K562 (cell line): ENCODE results near the gene IL20. TPM values are rescaled to one million over a fixed set of nuclear protein-coding genes. Genes with fewer than 3 reads are reported as not detected.

Source experiments
- ATAC-seq: fragments of 200-7000 bp; cut with Tn5 transposase; 3 replicates; pipeline ENCODE4 v1.9.1; 2020; ENCODE audit warnings: moderate library complexity
- BruUV-seq: library from RNA; stranded (reverse); fragments of 400-500 nt; replicated peaks from 2 replicates; lab custom pipeline; 2021; lab: Mats Ljungman, UMichigan
- CTCF ChIA-PET: fragments of 300-600 bp; formaldehyde crosslinking; extraction: SDS; loops from one replicate; lab custom pipeline; 2021; ENCODE audit warnings: low intra/inter-chr PET ratio; lab: Yijun Ruan, JAX
- POLR2A ChIA-PET: fragments of 300-600, 350-650 bp; sonication (Branson Sonifier 250); formaldehyde crosslinking; extraction: SDS; loops from one replicate; lab custom pipeline; 2021; ENCODE audit warnings: antibody characterized with exemption, inconsistent platforms; lab: Yijun Ruan, JAX
- DNase-seq, 4 experiments: peaks; one replicate each; pipeline versions ENCODE4 v3.0.0 to v3.0.0-alpha.2; 2011 to 2018; ENCODE audit warnings: low spot score in 3 of 4, mixed read lengths in 3 of 4; ENCODE audit errors: extremely low read depth in 1 of 4
- FAIRE-seq: peaks from 2 replicates; lab custom pipeline; 2011; peaks lifted over from hg19 to GRCh38; lab: Jason Lieb, UNC
- H2AFZ ChIP-seq: 2 replicates; pipeline ENCODE4 v1.6.0; 2011; ENCODE audit warnings: low read depth, low read length, control low read depth, inconsistent platforms
- H3K27ac ChIP-seq: fragments of 200-600 bp; 3 replicates; pipeline ENCODE4 v1.8.0; 2011; ENCODE audit warnings: low read depth, mild to moderate bottlenecking, control low read depth, inconsistent platforms, low read length, moderate library complexity, mixed read lengths; ENCODE audit errors: extremely low read depth
- H3K27me3 ChIP-seq, 2 experiments: fragments of 300-600 bp in 1 of 2; 2 replicates in 1 of 2; 3 replicates in 1 of 2; pipeline versions ENCODE4 v1.6.0 to v1.8.0; 2011; ENCODE audit warnings: inconsistent platforms in 2 of 2, low read length in 2 of 2, mild to moderate bottlenecking in 1 of 2, mixed read lengths in 1 of 2, moderate library complexity in 1 of 2; ENCODE audit not compliant: control insufficient read depth in 2 of 2, insufficient read depth in 2 of 2
- H3K36me3 ChIP-seq: fragments of 300-600 bp; 3 replicates; pipeline ENCODE4 v1.8.0; 2011; ENCODE audit warnings: mild to moderate bottlenecking, low read length, inconsistent platforms; ENCODE audit not compliant: control insufficient read depth, insufficient read depth
- H3K4me1 ChIP-seq, 2 experiments: fragments of 200-600 bp in 1 of 2; replicated peaks in 1 of 2; 2 replicates in 1 of 2; 3 replicates in 1 of 2; pipeline versions ENCODE4 v1.5.1 to v1.8.0; 2011; ENCODE audit warnings: inconsistent platforms in 2 of 2, low read length in 2 of 2, mild to moderate bottlenecking in 1 of 2, mixed read lengths in 1 of 2, moderate library complexity in 1 of 2; ENCODE audit not compliant: control insufficient read depth in 2 of 2, insufficient read depth in 2 of 2
- H3K4me2 ChIP-seq: 2 replicates; pipeline ENCODE4 v1.6.1; 2011; ENCODE audit warnings: low read length, control low read depth, inconsistent platforms, mixed read lengths; ENCODE audit not compliant: insufficient read depth
- H3K4me3 ChIP-seq: fragments of 200-600 bp; sonication (generic), shearing (Covaris generic); 2 replicates; pipeline ENCODE4 v1.5.1; 2016; ENCODE audit warnings: control low read depth, inconsistent platforms
- H3K79me2 ChIP-seq: fragments of 200-600 bp; 3 replicates; pipeline ENCODE4 v1.8.0; 2011; ENCODE audit warnings: low read length, inconsistent platforms; ENCODE audit not compliant: control insufficient read depth, insufficient read depth
- H3K9ac ChIP-seq, 2 experiments: 2 replicates each; pipeline versions ENCODE4 v1.6.0 to v1.6.1; 2011; ENCODE audit warnings: low read depth in 2 of 2, low read length in 2 of 2, control low read depth in 1 of 2, inconsistent platforms in 1 of 2, mild to moderate bottlenecking in 1 of 2, mixed read lengths in 1 of 2; ENCODE audit not compliant: insufficient read depth in 1 of 2
- H3K9me1 ChIP-seq: one replicate; pipeline ENCODE4 v1.6.0; 2011; ENCODE audit warnings: inconsistent platforms, mild to moderate bottlenecking, low read length, moderate library complexity; ENCODE audit not compliant: control insufficient read depth, insufficient read depth
- H3K9me3 ChIP-seq: replicated peaks from 2 replicates; pipeline ENCODE4 v1.5.1; 2011; ENCODE audit warnings: low read depth, low read length, inconsistent platforms; ENCODE audit not compliant: control insufficient read depth, insufficient read depth
- H4K20me1 ChIP-seq: replicated peaks from 2 replicates; pipeline ENCODE4 v1.6.1; 2011; ENCODE audit warnings: low read length, inconsistent platforms, mixed read lengths; ENCODE audit not compliant: control insufficient read depth, insufficient read depth
- CBX1 ChIP-seq: sonication (generic); IDR thresholded peaks from 2 replicates; pipeline ENCODE4 v1.6.1; 2016; ENCODE audit warnings: antibody characterized with exemption, low read depth, mild to moderate bottlenecking
- E2F3 ChIP-seq: fragments of 250-450 bp; sonication (Bioruptor Pico); IDR thresholded peaks from 2 replicates; pipeline ENCODE4 v1.4.0; 2020; ENCODE audit warnings: mild to moderate bottlenecking
- ELF1 ChIP-seq: fragments of 200-800 bp; sonication (Bioruptor generic); IDR thresholded peaks from 2 replicates; pipeline ENCODE4 v1.6.1; 2016; ENCODE audit warnings: missing genetic modification characterization, missing compliant biosample characterization
- ERF ChIP-seq: fragments of 450-650 bp; formaldehyde crosslinking; IDR thresholded peaks from 2 replicates; pipeline ENCODE4 v1.4.0; 2020; ENCODE audit warnings: mild to moderate bottlenecking, mixed read lengths
- NFXL1 ChIP-seq: fragments of 450-650 bp; formaldehyde crosslinking; IDR thresholded peaks from 2 replicates; pipeline ENCODE4 v1.4.0; 2021; ENCODE audit warnings: mild to moderate bottlenecking
- OTX1 ChIP-seq: fragments of 450-650 bp; formaldehyde crosslinking; IDR thresholded peaks from 2 replicates; pipeline ENCODE4 v1.4.0; 2022; ENCODE audit warnings: mild to moderate bottlenecking
- PCBP2 ChIP-seq: fragments of 200-400 bp; formaldehyde crosslinking; IDR thresholded peaks from 2 replicates; pipeline ENCODE4 v1.6.1; 2018; ENCODE audit warnings: low read length, low read depth, mild to moderate bottlenecking, moderate library complexity; ENCODE audit not compliant: poor library complexity, severe bottlenecking
- RHOXF2B ChIP-seq: fragments of 250-450 bp; sonication (Bioruptor Pico); conservative IDR thresholded peaks from 2 replicates; pipeline ENCODE4 v1.5.1; 2021
- TCFL5 ChIP-seq: fragments of 250-450 bp; sonication (Bioruptor Pico); conservative IDR thresholded peaks from 2 replicates; pipeline ENCODE4 v1.6.1; 2021; ENCODE audit warnings: mild to moderate bottlenecking, moderate library complexity, matching md5 sums
- TEAD1 ChIP-seq, 2 experiments: fragments of 450-650 bp in 1 of 2; sonication (generic) in 1 of 2; formaldehyde crosslinking; IDR thresholded peaks; 2 replicates each; pipeline versions ENCODE4 v1.4.0 to v1.8.0; 2020 to 2022; ENCODE audit warnings: mild to moderate bottlenecking in 2 of 2, missing genetic modification reagents in 1 of 2
- ZNF57 ChIP-seq: fragments of 450-650 bp; formaldehyde crosslinking; IDR thresholded peaks from 2 replicates; pipeline ENCODE4 v1.4.0; 2020; ENCODE audit warnings: mild to moderate bottlenecking, moderate library complexity
- ZSCAN29 ChIP-seq: fragments of 450-650 bp; IDR thresholded peaks from 2 replicates; pipeline ENCODE4 v1.6.1; 2017
- WGBS: fragments of 100-300 bp; shearing (Covaris generic); methylation state at CpG from one replicate; pipeline ENCODE4 v1.1.6; 2016; ENCODE audit warnings: low coverage, mixed read lengths; ENCODE audit not compliant: insufficient coverage; ENCODE audit errors: missing lambda C conversion rate; 5-methylcytosine and 5-hydroxymethylcytosine counted together
- in situ Hi-C: fragments of 300-500 bp; cut with MboI; formaldehyde crosslinking; loops from 4 replicates; pipeline ENCODE4 v1.15.0; 2018; ENCODE audit warnings: inconsistent platforms, mixed read lengths
- intact Hi-C: fragments of 100-400 bp; cut with micrococcal nuclease; formaldehyde crosslinking; loops from 2 replicates; pipeline ENCODE4 v1.14.2; 2022
- polyA plus RNA-seq, 8 experiments: library from polyadenylated mRNA; depleted of rRNA in 4 of 8; stranded (reverse) in 5 of 8; unstranded in 3 of 8; fragments of >200 nt; fragmentation: Nextera tagmentation in 2 of 8; fragmentation: Illumina TruSeq in 1 of 8; extraction: Ambion mirVana in 2 of 8; extraction: Trizol in 1 of 8; gene quantifications; 2 replicates each; pipeline versions ENCODE4 v1.2.1 to v1.2.3, GENCODE V29; 2011 to 2014; ENCODE audit warnings: inconsistent platforms in 1 of 8, missing spikeins in 1 of 8
- total RNA-seq, 7 experiments: library from RNA; depleted of rRNA in 6 of 7; stranded (reverse); fragments of >200 nt in 6 of 7; fragmentation: Illumina TruSeq in 2 of 7; extraction: Trizol in 2 of 7; gene quantifications; 2 replicates each; pipeline versions ENCODE4 v1.2.1 to v1.2.3, GENCODE V29; 2011 to 2021; ENCODE audit warnings: low replicate concordance in 1 of 7
- TF ChIP-seq, protein P1 (sequence below): fragments of 450-650 bp; IDR thresholded peaks from 2 replicates; pipeline ENCODE4 v1.6.1; 2016; ENCODE audit warnings: missing biosample characterization, missing genetic modification characterization
- TF ChIP-seq, protein P2 (sequence below), 2 experiments: fragments of 450-650 bp in 1 of 2; sonication (generic) in 1 of 2; formaldehyde crosslinking in 1 of 2; IDR thresholded peaks; 2 replicates each; pipeline versions ENCODE4 v1.7.1 to v1.9.0; 2016 to 2022; ENCODE audit warnings: inconsistent platforms in 1 of 2, mild to moderate bottlenecking in 1 of 2, missing genetic modification reagents in 1 of 2

Gene IL20
- total and polyA plus RNA-seq, 9 of the 15 experiments (the other 6 are each of a cell fraction or from before 2014, with no cell fraction given), result not detected

DNA sequence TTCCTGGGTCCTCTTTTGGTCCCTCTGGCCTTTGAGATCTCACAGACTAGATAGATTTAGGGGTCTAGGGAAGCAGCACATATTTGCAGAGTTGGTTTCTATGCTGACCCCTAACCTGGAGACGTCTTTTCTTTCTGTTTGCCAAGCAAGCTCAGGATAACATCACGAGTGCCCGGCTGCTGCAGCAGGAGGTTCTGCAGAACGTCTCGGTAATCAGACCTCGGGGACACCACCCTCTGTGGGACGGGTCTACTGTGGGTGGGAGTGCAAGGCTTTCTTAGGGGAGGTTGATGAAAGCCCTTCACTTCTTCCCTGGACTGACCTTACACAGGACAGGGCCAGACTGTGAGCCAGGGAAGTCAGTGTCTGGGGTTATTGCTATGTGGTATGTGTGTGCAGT lies 34.7 kb downstream of the IL20 start:
- Histone ChIP-seq H2AFZ (no peak overlapping the region), H3K9ac (no peak overlapping the region; a peak in 1 of 4 replicates), H4K20me1 (no peaks in the 10 kb centered on the region), H3K27me3 (peaks cover 34 to 73% of the 10 kb centered on the region in 2 experiments), H3K4me3 (no peak overlapping the region), H3K27ac (no peak overlapping the region), H3K79me2 (no peaks in the 10 kb centered on the region), H3K9me1 (no peaks in the 10 kb centered on the region), H3K4me2 (no peak overlapping the region), H3K36me3 (no peaks in the 10 kb centered on the region), H3K9me3 (no peaks in the 10 kb centered on the region), H3K4me1 (no peaks in the 10 kb centered on the region; a peak in 1 of 5 replicates)
- in situ Hi-C loops (loop anchor here (25.0 kb wide), 1 partner anchor 288 kb away; the partner anchor contains the start of gene EIF2D), intact Hi-C loops (no loop called here)
- DNase-seq (no peak), ATAC-seq (no peak; the same call in 2 of the 3 replicates), FAIRE-seq (no peak)
- 0% methylated on average over 7 of the region's 7 CpGs for WGBS
- no TSS peak for BruUV-seq
- POLR2A ChIA-PET, result interaction anchor here (0.7 to 1.2 kb wide), 3 partner anchors 14 to 620 kb away, joined by 3 to 5 read pairs (median 3); no protein-coding TSS in a partner anchor
- CTCF ChIA-PET, result no interaction called here
- TF ChIP-seq E2F3 (CRISPR knock-in tag), result no peak
- TF ChIP-seq PCBP2, result no peak
- TF ChIP-seq ELF1, result no peak
- TF ChIP-seq OTX1 (CRISPR knock-in tag), result no peak
- no peak for TF ChIP-seq ZSCAN29
- TF ChIP-seq NFXL1 (CRISPR knock-in tag), result no peak
- no peak for TF ChIP-seq TCFL5 (CRISPR knock-in tag)
- TF ChIP-seq RHOXF2B (CRISPR knock-in tag), result no peak
- TF ChIP-seq, protein P1, sequence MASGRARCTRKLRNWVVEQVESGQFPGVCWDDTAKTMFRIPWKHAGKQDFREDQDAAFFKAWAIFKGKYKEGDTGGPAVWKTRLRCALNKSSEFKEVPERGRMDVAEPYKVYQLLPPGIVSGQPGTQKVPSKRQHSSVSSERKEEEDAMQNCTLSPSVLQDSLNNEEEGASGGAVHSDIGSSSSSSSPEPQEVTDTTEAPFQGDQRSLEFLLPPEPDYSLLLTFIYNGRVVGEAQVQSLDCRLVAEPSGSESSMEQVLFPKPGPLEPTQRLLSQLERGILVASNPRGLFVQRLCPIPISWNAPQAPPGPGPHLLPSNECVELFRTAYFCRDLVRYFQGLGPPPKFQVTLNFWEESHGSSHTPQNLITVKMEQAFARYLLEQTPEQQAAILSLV (tag), result no peak
- TF ChIP-seq ERF (CRISPR knock-in tag), result no peak
- no peak for TF ChIP-seq CBX1
- no peak for TF ChIP-seq ZNF57 (CRISPR knock-in tag)
- TF ChIP-seq TEAD1 (CRISPR knock-in tag; IDR thresholded peaks at IDR 0.05), result no peak
- TF ChIP-seq, protein P2, sequence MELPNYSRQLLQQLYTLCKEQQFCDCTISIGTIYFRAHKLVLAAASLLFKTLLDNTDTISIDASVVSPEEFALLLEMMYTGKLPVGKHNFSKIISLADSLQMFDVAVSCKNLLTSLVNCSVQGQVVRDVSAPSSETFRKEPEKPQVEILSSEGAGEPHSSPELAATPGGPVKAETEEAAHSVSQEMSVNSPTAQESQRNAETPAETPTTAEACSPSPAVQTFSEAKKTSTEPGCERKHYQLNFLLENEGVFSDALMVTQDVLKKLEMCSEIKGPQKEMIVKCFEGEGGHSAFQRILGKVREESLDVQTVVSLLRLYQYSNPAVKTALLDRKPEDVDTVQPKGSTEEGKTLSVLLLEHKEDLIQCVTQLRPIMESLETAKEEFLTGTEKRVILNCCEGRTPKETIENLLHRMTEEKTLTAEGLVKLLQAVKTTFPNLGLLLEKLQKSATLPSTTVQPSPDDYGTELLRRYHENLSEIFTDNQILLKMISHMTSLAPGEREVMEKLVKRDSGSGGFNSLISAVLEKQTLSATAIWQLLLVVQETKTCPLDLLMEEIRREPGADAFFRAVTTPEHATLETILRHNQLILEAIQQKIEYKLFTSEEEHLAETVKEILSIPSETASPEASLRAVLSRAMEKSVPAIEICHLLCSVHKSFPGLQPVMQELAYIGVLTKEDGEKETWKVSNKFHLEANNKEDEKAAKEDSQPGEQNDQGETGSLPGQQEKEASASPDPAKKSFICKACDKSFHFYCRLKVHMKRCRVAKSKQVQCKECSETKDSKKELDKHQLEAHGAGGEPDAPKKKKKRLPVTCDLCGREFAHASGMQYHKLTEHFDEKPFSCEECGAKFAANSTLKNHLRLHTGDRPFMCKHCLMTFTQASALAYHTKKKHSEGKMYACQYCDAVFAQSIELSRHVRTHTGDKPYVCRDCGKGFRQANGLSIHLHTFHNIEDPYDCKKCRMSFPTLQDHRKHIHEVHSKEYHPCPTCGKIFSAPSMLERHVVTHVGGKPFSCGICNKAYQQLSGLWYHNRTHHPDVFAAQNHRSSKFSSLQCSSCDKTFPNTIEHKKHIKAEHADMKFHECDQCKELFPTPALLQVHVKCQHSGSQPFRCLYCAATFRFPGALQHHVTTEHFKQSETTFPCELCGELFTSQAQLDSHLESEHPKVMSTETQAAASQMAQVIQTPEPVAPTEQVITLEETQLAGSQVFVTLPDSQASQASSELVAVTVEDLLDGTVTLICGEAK (IDR thresholded peaks at IDR 0.05), result no peak
- TF ChIP-seq, protein P2 (CRISPR knock-in tag; IDR thresholded peaks at IDR 0.05), result no peak
